ENCODE results near the gene MOB3B. TPM values are rescaled to one million over a fixed set of nuclear protein-coding genes. Genes with fewer than 3 reads are reported as not detected.

The MOB3B gene
- total and polyA plus RNA-seq, 10 of the 15 experiments (the other 5 are each of a cell fraction or from before 2014, with no cell fraction given), result 0.44 to 2.7 (median 0.91) TPM

DNA sequence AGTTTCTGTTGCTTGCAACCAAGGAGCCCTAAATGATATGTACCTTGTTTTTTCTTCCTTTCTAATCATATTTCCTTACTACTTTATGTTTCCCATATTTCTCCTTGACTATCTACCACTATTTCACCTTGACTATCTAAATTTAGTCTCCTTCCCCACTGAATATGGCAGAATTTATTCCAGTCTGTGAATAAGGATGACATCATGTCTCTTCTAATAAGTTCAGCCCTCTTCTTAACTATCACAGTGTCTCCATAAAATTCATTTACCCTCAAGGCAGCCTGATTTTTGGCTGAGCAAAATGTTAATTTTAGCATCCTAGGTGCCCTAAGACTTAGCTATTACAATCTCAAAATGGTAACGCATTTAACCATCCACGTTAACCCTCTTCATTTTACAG lies 133.1 kb downstream of the MOB3B start (continued):
- TF ChIP-seq, protein P1, sequence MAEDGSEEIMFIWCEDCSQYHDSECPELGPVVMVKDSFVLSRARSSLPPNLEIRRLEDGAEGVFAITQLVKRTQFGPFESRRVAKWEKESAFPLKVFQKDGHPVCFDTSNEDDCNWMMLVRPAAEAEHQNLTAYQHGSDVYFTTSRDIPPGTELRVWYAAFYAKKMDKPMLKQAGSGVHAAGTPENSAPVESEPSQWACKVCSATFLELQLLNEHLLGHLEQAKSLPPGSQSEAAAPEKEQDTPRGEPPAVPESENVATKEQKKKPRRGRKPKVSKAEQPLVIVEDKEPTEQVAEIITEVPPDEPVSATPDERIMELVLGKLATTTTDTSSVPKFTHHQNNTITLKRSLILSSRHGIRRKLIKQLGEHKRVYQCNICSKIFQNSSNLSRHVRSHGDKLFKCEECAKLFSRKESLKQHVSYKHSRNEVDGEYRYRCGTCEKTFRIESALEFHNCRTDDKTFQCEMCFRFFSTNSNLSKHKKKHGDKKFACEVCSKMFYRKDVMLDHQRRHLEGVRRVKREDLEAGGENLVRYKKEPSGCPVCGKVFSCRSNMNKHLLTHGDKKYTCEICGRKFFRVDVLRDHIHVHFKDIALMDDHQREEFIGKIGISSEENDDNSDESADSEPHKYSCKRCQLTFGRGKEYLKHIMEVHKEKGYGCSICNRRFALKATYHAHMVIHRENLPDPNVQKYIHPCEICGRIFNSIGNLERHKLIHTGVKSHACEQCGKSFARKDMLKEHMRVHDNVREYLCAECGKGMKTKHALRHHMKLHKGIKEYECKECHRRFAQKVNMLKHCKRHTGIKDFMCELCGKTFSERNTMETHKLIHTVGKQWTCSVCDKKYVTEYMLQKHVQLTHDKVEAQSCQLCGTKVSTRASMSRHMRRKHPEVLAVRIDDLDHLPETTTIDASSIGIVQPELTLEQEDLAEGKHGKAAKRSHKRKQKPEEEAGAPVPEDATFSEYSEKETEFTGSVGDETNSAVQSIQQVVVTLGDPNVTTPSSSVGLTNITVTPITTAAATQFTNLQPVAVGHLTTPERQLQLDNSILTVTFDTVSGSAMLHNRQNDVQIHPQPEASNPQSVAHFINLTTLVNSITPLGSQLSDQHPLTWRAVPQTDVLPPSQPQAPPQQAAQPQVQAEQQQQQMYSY (CRISPR knock-in tag; IDR thresholded peaks at IDR 0.05), result no peak
- TF ChIP-seq, protein P2, sequence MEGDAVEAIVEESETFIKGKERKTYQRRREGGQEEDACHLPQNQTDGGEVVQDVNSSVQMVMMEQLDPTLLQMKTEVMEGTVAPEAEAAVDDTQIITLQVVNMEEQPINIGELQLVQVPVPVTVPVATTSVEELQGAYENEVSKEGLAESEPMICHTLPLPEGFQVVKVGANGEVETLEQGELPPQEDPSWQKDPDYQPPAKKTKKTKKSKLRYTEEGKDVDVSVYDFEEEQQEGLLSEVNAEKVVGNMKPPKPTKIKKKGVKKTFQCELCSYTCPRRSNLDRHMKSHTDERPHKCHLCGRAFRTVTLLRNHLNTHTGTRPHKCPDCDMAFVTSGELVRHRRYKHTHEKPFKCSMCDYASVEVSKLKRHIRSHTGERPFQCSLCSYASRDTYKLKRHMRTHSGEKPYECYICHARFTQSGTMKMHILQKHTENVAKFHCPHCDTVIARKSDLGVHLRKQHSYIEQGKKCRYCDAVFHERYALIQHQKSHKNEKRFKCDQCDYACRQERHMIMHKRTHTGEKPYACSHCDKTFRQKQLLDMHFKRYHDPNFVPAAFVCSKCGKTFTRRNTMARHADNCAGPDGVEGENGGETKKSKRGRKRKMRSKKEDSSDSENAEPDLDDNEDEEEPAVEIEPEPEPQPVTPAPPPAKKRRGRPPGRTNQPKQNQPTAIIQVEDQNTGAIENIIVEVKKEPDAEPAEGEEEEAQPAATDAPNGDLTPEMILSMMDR (IDR thresholded peaks at IDR 0.05 in 2 of 3, conservative IDR thresholded peaks at IDR 0.05 in 1 of 3; ENCODE audit: control insufficient read depth in 2 of 3, extremely low read depth in 1 of 3, insufficient read depth in 1 of 3, low read depth in 3 of 3, low read length in 3 of 3), result no peak
- TF ChIP-seq CBX3 (IDR thresholded peaks at IDR 0.05; ENCODE audit: borderline replicate concordance, low read depth), result no peak
- no peak for TF ChIP-seq CBX5 (IDR thresholded peaks at IDR 0.05; ENCODE audit: low read depth)

DNA sequence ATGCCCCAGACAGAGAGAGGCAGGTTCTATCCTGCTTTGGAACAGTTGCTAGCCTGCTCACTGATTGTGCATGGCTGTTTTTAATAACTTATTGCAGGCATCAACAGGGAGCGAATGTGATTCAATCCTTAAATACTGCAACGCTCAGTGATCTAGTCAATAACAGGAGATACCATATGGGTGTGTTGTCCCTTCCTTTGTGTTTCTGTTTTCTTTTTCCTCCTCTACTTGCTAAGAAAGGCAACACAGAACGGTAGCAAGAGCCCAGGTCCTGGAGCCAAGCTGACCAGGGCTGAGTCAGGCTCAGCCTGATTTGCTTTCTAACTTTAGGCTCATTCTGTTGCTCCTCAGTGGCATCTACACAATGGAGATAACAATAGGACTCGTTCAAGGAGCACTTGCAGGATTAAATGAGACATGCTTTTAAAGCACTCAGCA lies 134.1 kb downstream of the MOB3B start:
- ChIA-PET POLR2A (no interaction called here), SMC1A (ENCODE audit: uncharacterized antibody, unreplicated experiment) (no interaction called here), RAD21 (ENCODE audit: unreplicated experiment) (no interaction called here), CTCF (interaction anchor here (1.3 kb wide), 1 partner anchor 9 kb away, joined by 4 read pairs; no protein-coding TSS in a partner anchor)
- DNase-seq (ENCODE audit: low read depth, low spot score) (no peak), ATAC-seq (no peak), FAIRE-seq (no peak)
- H3K27ac ChIP-seq (ENCODE audit: control insufficient read depth, insufficient read depth), result no peak overlapping the region
- BruUV-seq (replicated peaks), result no TSS peak
- no peaks in the 10 kb centered on the region for H3K79me2 ChIP-seq (ENCODE audit: control insufficient read depth, insufficient read depth, low read length)
- no peaks in the 10 kb centered on the region for H3K27me3 ChIP-seq (replicated peaks in 1 of 2; ENCODE audit: control insufficient read depth in 2 of 2, insufficient read depth in 2 of 2, low read length in 1 of 2)
- no peak overlapping the region for H3K4me3 ChIP-seq
- H2AFZ ChIP-seq (ENCODE audit: control insufficient read depth, low read depth, low read length), result no peak overlapping the region
- H3K36me3 ChIP-seq (ENCODE audit: control insufficient read depth in 2 of 2, insufficient read depth in 2 of 2, low read length in 1 of 2), result no peaks in the 10 kb centered on the region
- in situ Hi-C loops (cut with MboI) (no loop called here), intact Hi-C loops (cut with micrococcal nuclease; ENCODE audit: unreplicated experiment) (loop anchor here (2.0 kb wide), 1 partner anchor 15 kb away; no protein-coding TSS in a partner anchor)
- TF ChIP-seq, protein P3, sequence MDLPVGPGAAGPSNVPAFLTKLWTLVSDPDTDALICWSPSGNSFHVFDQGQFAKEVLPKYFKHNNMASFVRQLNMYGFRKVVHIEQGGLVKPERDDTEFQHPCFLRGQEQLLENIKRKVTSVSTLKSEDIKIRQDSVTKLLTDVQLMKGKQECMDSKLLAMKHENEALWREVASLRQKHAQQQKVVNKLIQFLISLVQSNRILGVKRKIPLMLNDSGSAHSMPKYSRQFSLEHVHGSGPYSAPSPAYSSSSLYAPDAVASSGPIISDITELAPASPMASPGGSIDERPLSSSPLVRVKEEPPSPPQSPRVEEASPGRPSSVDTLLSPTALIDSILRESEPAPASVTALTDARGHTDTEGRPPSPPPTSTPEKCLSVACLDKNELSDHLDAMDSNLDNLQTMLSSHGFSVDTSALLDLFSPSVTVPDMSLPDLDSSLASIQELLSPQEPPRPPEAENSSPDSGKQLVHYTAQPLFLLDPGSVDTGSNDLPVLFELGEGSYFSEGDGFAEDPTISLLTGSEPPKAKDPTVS (IDR thresholded peaks at IDR 0.05; ENCODE audit: low read depth, low read length), result no peak
- TF ChIP-seq KDM1A (IDR thresholded peaks at IDR 0.05; ENCODE audit: borderline replicate concordance), result no peak
- TF ChIP-seq, protein P1 (CRISPR knock-in tag; IDR thresholded peaks at IDR 0.05), result no peak
- TF ChIP-seq, protein P4, sequence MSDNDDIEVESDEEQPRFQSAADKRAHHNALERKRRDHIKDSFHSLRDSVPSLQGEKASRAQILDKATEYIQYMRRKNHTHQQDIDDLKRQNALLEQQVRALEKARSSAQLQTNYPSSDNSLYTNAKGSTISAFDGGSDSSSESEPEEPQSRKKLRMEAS (IDR thresholded peaks at IDR 0.05; ENCODE audit: low read depth, low read length), result no peak
- H3K9ac ChIP-seq (ENCODE audit: control insufficient read depth, insufficient read depth, low read length), result no peak overlapping the region
- H3K9me3 ChIP-seq (replicated peaks; ENCODE audit: control insufficient read depth, insufficient read depth, low read length), result no peaks in the 10 kb centered on the region
- 65% methylated on average over 4 of the region's 4 CpGs for WGBS (ENCODE audit: insufficient coverage, insufficient replicate concordance, low lambda C conversion rate, missing lambda C conversion rate)
- no peak overlapping the region for H3K4me2 ChIP-seq (ENCODE audit: control insufficient read depth, insufficient read depth)
- H4K20me1 ChIP-seq (ENCODE audit: control insufficient read depth, insufficient read depth), result no peaks in the 10 kb centered on the region
- H3K4me1 ChIP-seq (ENCODE audit: control insufficient read depth, insufficient read depth, low read length), result no peaks in the 10 kb centered on the region

Data from GM12878 (cell line).